Tibial artery (tissue), 4 donors: ENCODE measurements around the gene SCG3.
"Not testable (repeated sequence)": the region's sequence is repeated elsewhere in the genome, so short reads cannot be mapped to it uniquely, and the experiment has no call there.

Experiments
- DNase-seq, 2 donors: peaks; one replicate each; pipeline ENCODE4 v3.0.0-alpha.2; 2019
- H3K27ac ChIP-seq, 2 donors: fragments of 200-600 bp; sonication (generic) in 1 of 2; 1 replicate in 1 of 2; 2 replicates in 1 of 2; pipeline ENCODE4 v1.5.1; 2018 to 2019; ENCODE audit warnings: mild to moderate bottlenecking in 1 of 2
- H3K27me3 ChIP-seq, 2 donors: fragments of 200-600 bp; sonication (generic) in 1 of 2; one replicate each; pipeline versions ENCODE4 v1.5.1 to v1.6.0; 2016 to 2019
- H3K36me3 ChIP-seq, 3 donors: fragments of 200-600 bp; sonication (generic) in 2 of 3; one replicate each; pipeline ENCODE4 v1.5.1; 2016 to 2019; ENCODE audit warnings: mild to moderate bottlenecking in 2 of 3
- H3K4me1 ChIP-seq, 4 donors: fragments of 200-600 bp; sonication (generic) in 2 of 4; 1 replicate in 3 of 4; 2 replicates in 1 of 4; pipeline ENCODE4 v1.5.1; 2016 to 2019
- H3K4me3 ChIP-seq, 2 donors: fragments of 200-600 bp; sonication (generic) in 1 of 2; 1 replicate in 1 of 2; 2 replicates in 1 of 2; pipeline ENCODE4 v1.5.1; 2018 to 2019; ENCODE audit warnings: mild to moderate bottlenecking in 2 of 2
- H3K9me3 ChIP-seq, 3 donors: fragments of 200-600 bp; sonication (generic) in 1 of 3; one replicate each; pipeline ENCODE4 v1.5.1; 2016 to 2019
- CTCF ChIP-seq, 2 experiments: fragments of 200-600 bp in 1 of 2; fragments of 450-650 bp in 1 of 2; IDR thresholded peaks; one replicate each; pipeline ENCODE4 v1.5.1; 2017 to 2019; ENCODE audit warnings: antibody characterized with exemption in 2 of 2, mild to moderate bottlenecking in 1 of 2, moderate library complexity in 1 of 2
- intact Hi-C: fragments of 100-400 bp; cut with DNase I; formaldehyde crosslinking; loops from one replicate; pipeline ENCODE4 v1.15.0; 2023; ENCODE audit warnings: low total_unique reads

Gene SCG3

GRCh38 chr15:51681303-51681963, at the start of gene SCG3:
Gene SCG3 (plus strand): TSS chr15:51681503. CDS start chr15:51681756, 253 bp downstream.
- Histone ChIP-seq H3K4me3 (no peak within 1 kb of the TSS), H3K27ac (no peak within 1 kb of the TSS), H3K27me3 (peaks cover 0 to 19% of the 10 kb centered on the region in 2 donors), H3K36me3 (no peaks in the 10 kb centered on the region), H3K4me1 (peaks cover 0 to 6% (median 2%) of the 10 kb centered on the region in 4 donors), H3K9me3 (no peaks in the 10 kb centered on the region)
- intact Hi-C loops: no loop called here
- TF ChIP-seq CTCF (IDR thresholded peaks at IDR 0.05): no peak
- peak; percentile 73 for DNase-seq

GRCh38 chr15:51634591-51635198, 46.6 kb upstream of the SCG3 start:
- Histone ChIP-seq H3K4me1 (no peaks in the 10 kb centered on the region), H3K9me3 (no peaks in the 10 kb centered on the region), H3K36me3 (no peaks in the 10 kb centered on the region), H3K4me3 (no peak overlapping the region), H3K27ac (no peak overlapping the region), H3K27me3 (no peaks in the 10 kb centered on the region)
- no peak for TF ChIP-seq CTCF (IDR thresholded peaks at IDR 0.05)
- no peak for DNase-seq
- intact Hi-C loops: no loop called here

GRCh38 chr15:51641490-51642130, 39.7 kb upstream of the SCG3 start:
- no peak overlapping the region for H3K4me3 ChIP-seq
- H3K9me3 ChIP-seq: no peaks in the 10 kb centered on the region
- intact Hi-C loops: no loop called here
- no peak for DNase-seq
- no peaks in the 10 kb centered on the region for H3K36me3 ChIP-seq
- no peaks in the 10 kb centered on the region for H3K27me3 ChIP-seq
- no peak overlapping the region for H3K27ac ChIP-seq
- H3K4me1 ChIP-seq: no peaks in the 10 kb centered on the region
- TF ChIP-seq CTCF (IDR thresholded peaks at IDR 0.05): no peak

- no peak for DNase-seq
- no peak for TF ChIP-seq CTCF (IDR thresholded peaks at IDR 0.05)
- no peaks in the 10 kb centered on the region for H3K9me3 ChIP-seq
- no peak overlapping the region for H3K4me3 ChIP-seq
- no peaks in the 10 kb centered on the region for H3K4me1 ChIP-seq
- no peak overlapping the region for H3K27ac ChIP-seq
- intact Hi-C loops: no loop called here
- no peaks in the 10 kb centered on the region for H3K27me3 ChIP-seq
- H3K36me3 ChIP-seq: no peaks in the 10 kb centered on the region
These were observed 38.6 kb upstream of the SCG3 start for GRCh38 chr15:51642696-51643095.

GRCh38 chr15:51647128-51647562, 34.2 kb upstream of the SCG3 start:
- H3K36me3 ChIP-seq: no peaks in the 10 kb centered on the region
- intact Hi-C loops: no loop called here
- H3K27ac ChIP-seq: no peak overlapping the region
- H3K27me3 ChIP-seq: no peaks in the 10 kb centered on the region
- peak; percentile 73 to 78 for DNase-seq
- H3K4me1 ChIP-seq: no peaks in the 10 kb centered on the region
- no peak for TF ChIP-seq CTCF (IDR thresholded peaks at IDR 0.05)
- H3K9me3 ChIP-seq: no peaks in the 10 kb centered on the region
- H3K4me3 ChIP-seq: no peak overlapping the region

- DNase-seq, H3K27me3 ChIP-seq, H3K27ac ChIP-seq, H3K4me1 ChIP-seq, H3K36me3 ChIP-seq, H3K4me3 ChIP-seq, H3K9me3 ChIP-seq, intact Hi-C loops: not testable (repeated sequence)
These were observed 33.2 kb upstream of the SCG3 start for GRCh38 chr15:51648101-51648500.

- H3K36me3 ChIP-seq, H3K27me3 ChIP-seq, intact Hi-C loops: not testable (repeated sequence)
These were observed 32.7 kb upstream of the SCG3 start for GRCh38 chr15:51648643-51649042.

More at GRCh38 chr15:51648643-51649042, 32.7 kb upstream of the SCG3 start:
- H3K9me3 ChIP-seq, H3K4me3 ChIP-seq, H3K27ac ChIP-seq, H3K4me1 ChIP-seq, DNase-seq: not testable (repeated sequence)
